Forelimb muscle (tissue), 1 donor: Measurements from ENCODE around the gene MAGEB2. TPM values are rescaled to one million over a fixed set of nuclear protein-coding genes. Genes with fewer than 3 reads are reported as not detected.
"Not testable (repeated sequence)": the region's sequence is repeated elsewhere in the genome, so short reads cannot be mapped to it uniquely, and the experiment has no call there.

Source experiments
- DNase-seq: peaks from one replicate; pipeline ENCODE4 v3.0.0-alpha.2; 2013; ENCODE audit warnings: low read depth
- polyA plus RNA-seq: library from polyadenylated mRNA; unstranded; fragments of 120-200 nt; gene quantifications from one replicate; pipeline ENCODE4 v1.2.1, GENCODE V29; 2013; ENCODE audit not compliant: insufficient read length

MAGEB2 gene
- polyA plus RNA-seq, result not detected

- no peak for DNase-seq
Observed at GRCh38 chrX:30215357-30215843, at the start of gene MAGEB2. MAGEB2 (plus strand) TSS chrX:30215563; CDS start chrX:30218581, 3,018 bp downstream.

- DNase-seq, result no peak
Observed at GRCh38 chrX:30170900-30171299, 44.5 kb upstream of the MAGEB2 start.

GRCh38 chrX:30181353-30181752, 34.0 kb upstream of the MAGEB2 start:
- no peak for DNase-seq

GRCh38 chrX:30183554-30183953, 31.8 kb upstream of the MAGEB2 start:
- DNase-seq, result no peak

- no peak for DNase-seq
Observed at GRCh38 chrX:30190426-30190825, 24.9 kb upstream of the MAGEB2 start.

- not testable (repeated sequence) for DNase-seq
Observed at GRCh38 chrX:30193910-30194309, 21.5 kb upstream of the MAGEB2 start.

GRCh38 chrX:30196322-30196721, 19.0 kb upstream of the MAGEB2 start:
- no peak for DNase-seq

- no peak for DNase-seq
Observed at GRCh38 chrX:30212172-30212571, 3.2 kb upstream of the MAGEB2 start.

- no peak for DNase-seq
Observed at GRCh38 chrX:30217465-30217864, 2.1 kb downstream of the MAGEB2 start.

GRCh38 chrX:30219372-30219771, 4.0 kb downstream of the MAGEB2 start:
- DNase-seq, result no peak

GRCh38 chrX:30220661-30221060, 5.3 kb downstream of the MAGEB2 start:
- DNase-seq, result no peak

GRCh38 chrX:30224536-30224935, 9.2 kb downstream of the MAGEB2 start:
- DNase-seq, result no peak

- DNase-seq, result no peak
Observed at GRCh38 chrX:30228526-30228925, 13.2 kb downstream of the MAGEB2 start.

GRCh38 chrX:30230395-30230794, 15.0 kb downstream of the MAGEB2 start, which contains the start of gene MAGEB3:
MAGEB3 (plus strand) TSS chrX:30230657; CDS start chrX:30235925, 5,268 bp downstream.
- no peak for DNase-seq

- DNase-seq, result no peak
Observed at GRCh38 chrX:30241724-30242415, 26.5 kb downstream of the MAGEB2 start, which contains the start of gene MAGEB4. MAGEB4 (plus strand) TSS chrX:30242000; CDS start chrX:30242136, 136 bp downstream.

GRCh38 chrX:30246769-30247489, 31.6 kb downstream of the MAGEB2 start, which contains the start of gene MAGEB1:
MAGEB1 (plus strand) TSS chrX:30247146; CDS start chrX:30250494, 3,348 bp downstream.
- no peak for DNase-seq

GRCh38 chrX:30248854-30249253, 33.5 kb downstream of the MAGEB2 start:
- no peak for DNase-seq

GRCh38 chrX:30253257-30253656, 37.9 kb downstream of the MAGEB2 start:
- no peak for DNase-seq

- DNase-seq, result no peak
Observed at GRCh38 chrX:30259927-30260326, 44.6 kb downstream of the MAGEB2 start.

- DNase-seq, result no peak
Observed at GRCh38 chrX:30261012-30261411, 45.6 kb downstream of the MAGEB2 start.

GRCh38 chrX:30262763-30263162, 47.4 kb downstream of the MAGEB2 start:
- DNase-seq, result no peak
